HepG2 (cell line): ENCODE results near the gene SUCLA2. TPM values are rescaled to one million over a fixed set of nuclear protein-coding genes. Genes with fewer than 3 reads are reported as not detected.

Experiments used
- CHD4 ChIP-seq: fragments of 200-600 bp; sonication (generic); IDR thresholded peaks from 2 replicates; pipeline ENCODE4 v1.7.0; 2017; ENCODE audit warnings: mild to moderate bottlenecking, low read length, borderline replicate concordance
- DBP ChIP-seq: sonication (generic); formaldehyde crosslinking; IDR thresholded peaks from 2 replicates; pipeline ENCODE4 v1.4.0; 2020; ENCODE audit warnings: missing genetic modification reagents; ENCODE audit errors: not compliant biosample characterization
- ELF4 ChIP-seq: sonication (generic); formaldehyde crosslinking; IDR thresholded peaks from 2 replicates; pipeline ENCODE4 v1.5.0; 2020; ENCODE audit warnings: missing genetic modification reagents, mild to moderate bottlenecking, moderate library complexity, borderline replicate concordance
- FOXA3 ChIP-seq: IDR thresholded peaks from 2 replicates; pipeline ENCODE4 v1.6.1; 2016; ENCODE audit warnings: missing genetic modification reagents, missing compliant biosample characterization
- HMGA1 ChIP-seq: sonication (generic); formaldehyde crosslinking; conservative IDR thresholded peaks from 2 replicates; pipeline ENCODE4 v1.4.0; 2020; ENCODE audit warnings: missing genetic modification reagents
- MAX ChIP-seq: IDR thresholded peaks from 2 replicates; pipeline ENCODE4 v1.6.1; 2012; ENCODE audit warnings: inconsistent platforms
- MEIS2 ChIP-seq: sonication (generic); formaldehyde crosslinking; IDR thresholded peaks from 2 replicates; pipeline ENCODE4 v1.9.0; 2021; ENCODE audit warnings: mild to moderate bottlenecking, missing genetic modification reagents
- NCOA1 ChIP-seq: sonication (generic); formaldehyde crosslinking; IDR thresholded peaks from 2 replicates; pipeline ENCODE4 v1.9.0; 2021; ENCODE audit warnings: missing genetic modification reagents
- NKX3-1 ChIP-seq: sonication (generic); formaldehyde crosslinking; IDR thresholded peaks from 2 replicates; pipeline ENCODE4 v1.5.0; 2020; ENCODE audit warnings: missing genetic modification reagents
- NR2F6 ChIP-seq, 2 experiments: IDR thresholded peaks; 2 replicates each; pipeline ENCODE4 v1.6.1; 2016; ENCODE audit warnings: antibody characterized with exemption in 1 of 2, mild to moderate bottlenecking in 1 of 2
- REL ChIP-seq: sonication (generic); formaldehyde crosslinking; conservative IDR thresholded peaks from 2 replicates; pipeline ENCODE4 v1.8.0; 2022; ENCODE audit warnings: mild to moderate bottlenecking, missing genetic modification reagents, moderate library complexity
- SOX5 ChIP-seq: IDR thresholded peaks from 2 replicates; pipeline ENCODE4 v1.6.1; 2016; ENCODE audit warnings: borderline replicate concordance
- SRSF1 ChIP-seq: fragments of 200-400 bp; formaldehyde crosslinking; optimal IDR thresholded peaks from 2 replicates; pipeline ENCODE3; 2017; ENCODE audit warnings: mild to moderate bottlenecking, low read depth, low read length, moderate library complexity
- TOPORS ChIP-seq: sonication (generic); formaldehyde crosslinking; IDR thresholded peaks from 2 replicates; pipeline ENCODE4 v1.8.0; 2023; ENCODE audit warnings: mild to moderate bottlenecking, missing genetic modification reagents
- YEATS2 ChIP-seq: sonication (generic); formaldehyde crosslinking; IDR thresholded peaks from 2 replicates; pipeline ENCODE4 v1.4.0; 2020; ENCODE audit warnings: missing genetic modification reagents, borderline replicate concordance
- ZBTB26 ChIP-seq: IDR thresholded peaks from 2 replicates; pipeline ENCODE4 v1.6.1; 2016; ENCODE audit warnings: missing compliant biosample characterization, missing genetic modification reagents, borderline replicate concordance
- ZBTB8A ChIP-seq: sonication (generic); formaldehyde crosslinking; IDR thresholded peaks from 2 replicates; pipeline ENCODE4 v1.4.0; 2020; ENCODE audit warnings: mild to moderate bottlenecking, low read depth, missing genetic modification reagents, borderline replicate concordance
- ZNF124 ChIP-seq: sonication (generic); formaldehyde crosslinking; IDR thresholded peaks from 2 replicates; pipeline ENCODE4 v1.4.0; 2020; ENCODE audit warnings: missing genetic modification reagents
- ZNF3 ChIP-seq: IDR thresholded peaks from 2 replicates; pipeline ENCODE4 v1.7.0; 2017; ENCODE audit warnings: inconsistent platforms
- ZNF501 ChIP-seq: sonication (generic); formaldehyde crosslinking; IDR thresholded peaks from 2 replicates; pipeline ENCODE4 v1.5.1; 2020; ENCODE audit warnings: mild to moderate bottlenecking, moderate library complexity, missing genetic modification reagents
- ZNF713 ChIP-seq: sonication (generic); formaldehyde crosslinking; IDR thresholded peaks from 2 replicates; pipeline ENCODE4 v1.4.0; 2020; ENCODE audit warnings: mild to moderate bottlenecking, missing genetic modification reagents
- ZNF780A ChIP-seq: sonication (generic); formaldehyde crosslinking; IDR thresholded peaks from 2 replicates; pipeline ENCODE4 v1.8.0; 2022; ENCODE audit warnings: mild to moderate bottlenecking, missing genetic modification reagents, moderate library complexity
- polyA plus RNA-seq, 8 experiments: library from polyadenylated mRNA; depleted of rRNA in 3 of 8; stranded (reverse) in 7 of 8; unstranded in 1 of 8; fragments of >200 nt; fragmentation: Illumina TruSeq in 4 of 8; extraction: Trizol in 4 of 8; gene quantifications; 2 replicates each; pipeline versions ENCODE4 v1.2.1 to v1.2.3, GENCODE V29; 2011 to 2016; ENCODE audit warnings: low read depth in 4 of 8, missing spikeins in 1 of 8, mixed read lengths in 1 of 8; ENCODE audit not compliant: insufficient read depth in 1 of 8
- total RNA-seq, 5 experiments: library from RNA; depleted of rRNA; stranded (reverse); fragments of >200 nt; fragmentation: Illumina TruSeq; extraction: Trizol; gene quantifications; 2 replicates each; pipeline ENCODE4 v1.2.3, GENCODE V29; 2016; ENCODE audit warnings: low read depth in 1 of 5
- TF ChIP-seq, protein P1 (sequence below): sonication (generic); formaldehyde crosslinking; IDR thresholded peaks from 2 replicates; pipeline ENCODE4 v1.5.1; 2020; ENCODE audit warnings: missing genetic modification reagents, mild to moderate bottlenecking, borderline replicate concordance

Gene SUCLA2
- total and polyA plus RNA-seq, 2 of the 13 experiments (the other 11 are each of a cell fraction or from before 2014, with no cell fraction given) = 28.4 to 77.1 TPM

DNA sequence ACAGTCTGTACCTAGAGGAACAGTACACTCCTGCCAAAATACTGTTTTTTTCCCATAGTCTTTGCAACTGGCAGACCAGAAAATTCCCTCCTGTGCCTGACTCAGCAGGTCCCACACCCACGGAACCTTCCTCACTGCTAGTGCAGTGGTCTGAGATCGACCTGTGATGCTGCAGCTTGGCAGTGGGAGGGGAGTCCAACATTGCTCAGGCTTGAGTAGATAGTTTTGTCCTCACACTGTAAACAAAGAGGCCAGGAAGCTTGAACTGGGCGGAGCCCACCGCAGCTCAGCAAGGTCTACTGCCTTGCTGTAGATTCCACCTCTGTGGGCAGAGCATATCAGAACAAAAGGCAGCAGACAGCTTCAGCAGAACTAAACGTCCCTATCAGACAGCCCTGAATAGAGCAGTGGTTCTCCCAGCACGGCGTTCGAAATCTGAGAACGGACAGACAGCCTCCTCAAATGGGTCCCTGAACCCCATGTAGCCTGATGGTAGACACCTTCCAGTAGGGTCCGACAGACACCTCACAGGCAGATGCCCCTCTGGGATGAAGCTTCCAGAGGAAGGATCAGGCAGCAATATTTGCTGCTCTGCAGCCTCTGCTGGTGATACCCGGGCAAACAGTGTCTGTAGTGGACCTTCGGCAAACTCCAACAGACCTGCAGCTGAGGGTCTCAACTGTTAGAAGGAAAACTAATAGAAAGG lies 92.7 kb downstream of the SUCLA2 start (continued):
- TF ChIP-seq DBP (CRISPR knock-in tag) = no peak
- peak; percentile 59; the same call in 1 of the 2 replicates for TF ChIP-seq ZNF501 (CRISPR knock-in tag)
- TF ChIP-seq NR2F6 (IDR thresholded peaks at IDR 0.05) = peak; percentile 18; the same call in 1 of the 2 replicates
- TF ChIP-seq NR2F6 (CRISPR knock-in tag; IDR thresholded peaks at IDR 0.05) = peak; percentile 38; the same call in 1 of the 2 replicates
- no peak for TF ChIP-seq CHD4
- TF ChIP-seq TOPORS (CRISPR knock-in tag) = no peak
- peak; percentile 15; the same call in 1 of the 2 replicates for TF ChIP-seq SOX5 (CRISPR knock-in tag)
- TF ChIP-seq FOXA3 (CRISPR knock-in tag) = peak; percentile 79
- TF ChIP-seq, protein P1, sequence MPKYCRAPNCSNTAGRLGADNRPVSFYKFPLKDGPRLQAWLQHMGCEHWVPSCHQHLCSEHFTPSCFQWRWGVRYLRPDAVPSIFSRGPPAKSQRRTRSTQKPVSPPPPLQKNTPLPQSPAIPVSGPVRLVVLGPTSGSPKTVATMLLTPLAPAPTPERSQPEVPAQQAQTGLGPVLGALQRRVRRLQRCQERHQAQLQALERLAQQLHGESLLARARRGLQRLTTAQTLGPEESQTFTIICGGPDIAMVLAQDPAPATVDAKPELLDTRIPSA (CRISPR knock-in tag) = no peak
- TF ChIP-seq ZBTB8A (CRISPR knock-in tag) = no peak
- no peak for TF ChIP-seq MEIS2 (CRISPR knock-in tag)
- no peak for TF ChIP-seq ZNF780A (CRISPR knock-in tag)
- TF ChIP-seq ZNF124 (CRISPR knock-in tag) = no peak
- no peak for TF ChIP-seq ZNF3 (CRISPR knock-in tag)
- TF ChIP-seq ZNF713 (CRISPR knock-in tag) = no peak
- no peak for TF ChIP-seq REL
- TF ChIP-seq YEATS2 (CRISPR knock-in tag) = no peak
- TF ChIP-seq SRSF1 = no peak
- 0 out of 2 replicates have a peak, but pooled peaks have one; percentile 24 for TF ChIP-seq NCOA1 (CRISPR knock-in tag)
- no peak for TF ChIP-seq ELF4
- TF ChIP-seq ZBTB26 (CRISPR knock-in tag) = no peak
- no peak for TF ChIP-seq NKX3-1 (CRISPR knock-in tag)
- TF ChIP-seq HMGA1 (CRISPR knock-in tag) = no peak
- 0 out of 2 replicates have a peak, but pooled peaks have one; percentile 30 for TF ChIP-seq MAX
